ENCODE data around the gene MTRFR. TPM values are rescaled to one million over a fixed set of nuclear protein-coding genes. Genes with fewer than 3 reads are reported as not detected.

The MTRFR gene
- total RNA-seq, 2 experiments from 2014 or later, result 30.1 to 32.8 TPM

DNA sequence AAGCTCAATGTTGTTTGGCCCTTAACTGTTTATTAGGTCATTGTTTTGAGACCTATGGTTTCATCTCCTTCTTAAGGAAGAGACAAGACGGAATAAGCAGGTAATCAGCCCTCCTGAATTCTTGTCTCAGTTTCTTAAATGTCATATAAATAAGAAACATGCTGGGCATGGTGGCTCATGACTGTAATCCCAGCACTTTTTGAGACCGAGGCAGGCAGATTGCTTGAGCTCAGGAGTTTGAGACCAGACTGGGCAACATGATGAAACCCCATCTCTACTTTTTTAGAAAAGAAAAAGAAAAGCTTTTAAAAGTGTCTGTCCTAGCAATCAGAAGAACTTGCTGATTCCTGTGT, 5.1 kb downstream of the MTRFR start:
- Histone ChIP-seq H3K4me1 (ENCODE audit: insufficient read depth, low read length, poor library complexity, severe bottlenecking) (peaks cover 27% of the 10 kb centered on the region), H3K79me2 (ENCODE audit: insufficient read depth, low read depth, low read length) (peaks cover 57% of the 10 kb centered on the region), H3K4me2 (ENCODE audit: low read length) (no peak overlapping the region), H3K4me3 (ENCODE audit: low read depth, low read length, poor library complexity, severe bottlenecking) (no peak overlapping the region), H2AFZ (ENCODE audit: low read length) (no peak overlapping the region), H3K9me2 (ENCODE audit: insufficient read depth, low read length) (no peaks in the 10 kb centered on the region), H4K20me1 (ENCODE audit: insufficient read depth, low read length) (no peaks in the 10 kb centered on the region), H3K27ac (ENCODE audit: low read depth, low read length, poor library complexity, severe bottlenecking) (no peak overlapping the region), H3K36me3 (ENCODE audit: insufficient read depth, low read length) (peaks cover 70% of the 10 kb centered on the region), H3K9me3 (ENCODE audit: low read length) (0 out of 2 replicates have a peak, but pooled peaks cover 6% of the 10 kb centered on the region)
- BruUV-seq (replicated peaks), result no TSS peak
- CTCF ChIA-PET (ENCODE audit: unreplicated experiment), result no interaction called here
- no peak for TF ChIP-seq EZH2phosphoT487 (IDR thresholded peaks at IDR 0.05; ENCODE audit: borderline replicate concordance, low read depth, low read length)
- TF ChIP-seq, protein P1, sequence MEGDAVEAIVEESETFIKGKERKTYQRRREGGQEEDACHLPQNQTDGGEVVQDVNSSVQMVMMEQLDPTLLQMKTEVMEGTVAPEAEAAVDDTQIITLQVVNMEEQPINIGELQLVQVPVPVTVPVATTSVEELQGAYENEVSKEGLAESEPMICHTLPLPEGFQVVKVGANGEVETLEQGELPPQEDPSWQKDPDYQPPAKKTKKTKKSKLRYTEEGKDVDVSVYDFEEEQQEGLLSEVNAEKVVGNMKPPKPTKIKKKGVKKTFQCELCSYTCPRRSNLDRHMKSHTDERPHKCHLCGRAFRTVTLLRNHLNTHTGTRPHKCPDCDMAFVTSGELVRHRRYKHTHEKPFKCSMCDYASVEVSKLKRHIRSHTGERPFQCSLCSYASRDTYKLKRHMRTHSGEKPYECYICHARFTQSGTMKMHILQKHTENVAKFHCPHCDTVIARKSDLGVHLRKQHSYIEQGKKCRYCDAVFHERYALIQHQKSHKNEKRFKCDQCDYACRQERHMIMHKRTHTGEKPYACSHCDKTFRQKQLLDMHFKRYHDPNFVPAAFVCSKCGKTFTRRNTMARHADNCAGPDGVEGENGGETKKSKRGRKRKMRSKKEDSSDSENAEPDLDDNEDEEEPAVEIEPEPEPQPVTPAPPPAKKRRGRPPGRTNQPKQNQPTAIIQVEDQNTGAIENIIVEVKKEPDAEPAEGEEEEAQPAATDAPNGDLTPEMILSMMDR (conservative IDR thresholded peaks at IDR 0.05; ENCODE audit: low read length), result no peak
- intact Hi-C loops (cut with micrococcal nuclease; ENCODE audit: unreplicated experiment), result loop anchor here (1.0 to 10.0 kb wide), 3 partner anchors 195 to 354 kb away; no protein-coding TSS in a partner anchor
- POLR2A ChIA-PET, result interaction anchor here (0.6 to 1.2 kb wide), 6 partner anchors 10 to 666 kb away, joined by 3 to 7 read pairs (median 3); no protein-coding TSS in a partner anchor
- no peak for DNase-seq (ENCODE audit: low spot score)

DNA sequence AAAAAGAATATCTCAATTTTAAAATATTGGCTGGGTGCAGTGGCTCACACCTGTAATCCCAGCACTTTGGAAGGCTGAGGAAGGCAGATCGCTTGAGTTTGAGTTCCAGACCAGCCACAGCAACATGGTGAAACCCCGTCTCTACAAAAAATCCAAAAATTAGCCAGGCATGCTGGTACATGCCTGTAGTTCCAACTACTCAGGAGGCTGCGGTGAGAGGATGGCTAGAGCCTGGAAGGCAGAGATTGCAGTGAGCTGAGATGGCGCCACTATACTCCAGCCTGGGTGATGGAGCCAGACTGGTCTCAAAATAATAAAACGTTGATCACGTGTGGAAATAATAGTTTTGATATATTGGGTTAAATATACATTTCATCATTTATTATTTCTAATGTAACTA, 5.7 kb downstream of the MTRFR start:
- H3K4me1 ChIP-seq (ENCODE audit: insufficient read depth, low read length, poor library complexity, severe bottlenecking), result peaks cover 27% of the 10 kb centered on the region
- ChIA-PET CTCF (ENCODE audit: unreplicated experiment) (no interaction called here), POLR2A (interaction anchor here (0.6 to 1.2 kb wide), 5 partner anchors 9 to 666 kb away, joined by 3 to 5 read pairs (median 3); no protein-coding TSS in a partner anchor)
- no peak overlapping the region for H3K27ac ChIP-seq (ENCODE audit: low read depth, low read length, poor library complexity, severe bottlenecking)
- TF ChIP-seq EZH2phosphoT487 (IDR thresholded peaks at IDR 0.05; ENCODE audit: borderline replicate concordance, low read depth, low read length), result no peak
- TF ChIP-seq, protein P1 (conservative IDR thresholded peaks at IDR 0.05; ENCODE audit: low read length), result no peak
- H3K4me3 ChIP-seq (ENCODE audit: low read depth, low read length, poor library complexity, severe bottlenecking), result no peak overlapping the region
- intact Hi-C loops (cut with micrococcal nuclease; ENCODE audit: unreplicated experiment), result loop anchor here (1.0 to 10.0 kb wide), 3 partner anchors 196 to 354 kb away; no protein-coding TSS in a partner anchor
- no TSS peak for BruUV-seq (replicated peaks)
- H3K79me2 ChIP-seq (ENCODE audit: insufficient read depth, low read depth, low read length), result peaks cover 51% of the 10 kb centered on the region
- no peaks in the 10 kb centered on the region for H4K20me1 ChIP-seq (ENCODE audit: insufficient read depth, low read length)
- DNase-seq (ENCODE audit: low spot score), result no peak
- 0 out of 2 replicates have a peak, but pooled peaks cover 6% of the 10 kb centered on the region for H3K9me3 ChIP-seq (ENCODE audit: low read length)
- H2AFZ ChIP-seq (ENCODE audit: low read length), result no peak overlapping the region
- H3K4me2 ChIP-seq (ENCODE audit: low read length), result no peak overlapping the region
- H3K36me3 ChIP-seq (ENCODE audit: insufficient read depth, low read length), result peaks cover 75% of the 10 kb centered on the region
- H3K9me2 ChIP-seq (ENCODE audit: insufficient read depth, low read length), result no peaks in the 10 kb centered on the region

DNA sequence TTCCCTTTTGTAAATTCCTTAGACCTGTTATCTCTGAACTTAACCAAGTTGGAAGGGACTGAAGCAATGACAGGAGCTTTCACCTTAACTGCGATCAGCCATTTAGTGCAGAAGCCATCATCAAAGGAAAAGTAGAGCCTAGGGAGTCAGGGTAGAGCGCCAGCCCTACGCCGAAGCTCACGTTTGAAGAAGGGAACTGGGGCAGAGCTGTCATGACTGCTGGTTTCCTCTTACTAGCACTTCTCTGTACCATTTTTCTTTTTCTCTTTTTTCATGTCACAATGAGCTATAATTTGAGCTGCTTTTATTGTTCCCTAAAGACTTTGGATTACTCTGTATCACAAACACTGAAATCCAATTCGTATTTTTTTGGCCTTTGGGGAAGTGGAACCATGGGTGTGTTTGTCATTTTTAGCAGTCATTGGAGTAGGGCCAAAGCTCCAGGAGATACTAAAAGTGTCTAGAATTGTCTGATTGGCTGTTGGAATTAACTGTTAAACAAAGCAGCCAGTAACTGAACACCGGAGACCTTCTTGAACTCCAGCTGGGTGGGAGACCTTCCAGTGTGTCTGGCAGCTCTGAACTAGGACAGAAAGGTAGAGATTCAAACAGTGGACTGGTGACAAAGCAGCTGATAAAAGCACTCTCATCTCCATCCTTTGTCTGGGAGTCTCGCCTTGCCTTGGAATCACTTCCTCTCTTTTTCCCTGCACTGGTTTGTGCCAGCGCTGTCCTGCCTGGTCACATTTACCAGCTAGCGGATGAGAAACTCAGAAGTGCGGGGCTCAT, 9.1 kb downstream of the MTRFR start:
- no peaks in the 10 kb centered on the region for H4K20me1 ChIP-seq (ENCODE audit: insufficient read depth, low read length)
- no TSS peak for BruUV-seq (replicated peaks)
- TF ChIP-seq EZH2phosphoT487 (IDR thresholded peaks at IDR 0.05; ENCODE audit: borderline replicate concordance, low read depth, low read length), result no peak
- TF ChIP-seq, protein P1 (conservative IDR thresholded peaks at IDR 0.05; ENCODE audit: low read length), result no peak
- 0 out of 2 replicates have a peak, but pooled peaks cover 12% of the 10 kb centered on the region for H3K9me3 ChIP-seq (ENCODE audit: low read length)
- peaks cover 64% of the 10 kb centered on the region for H3K36me3 ChIP-seq (ENCODE audit: insufficient read depth, low read length)
- no peak overlapping the region for H2AFZ ChIP-seq (ENCODE audit: low read length)
- H3K4me1 ChIP-seq (ENCODE audit: insufficient read depth, low read length, poor library complexity, severe bottlenecking), result peaks cover 7% of the 10 kb centered on the region
- no peaks in the 10 kb centered on the region for H3K9me2 ChIP-seq (ENCODE audit: insufficient read depth, low read length)
- intact Hi-C loops (cut with micrococcal nuclease; ENCODE audit: unreplicated experiment), result no loop called here
- ChIA-PET CTCF (ENCODE audit: unreplicated experiment) (no interaction called here), POLR2A (interaction anchor here (0.5 to 2.5 kb wide), 2 partner anchors 9 to 403 kb away, joined by 3 to 17 read pairs; partner anchors contain the start of genes MPHOSPH9 and MTRFR)
- no peak overlapping the region for H3K4me2 ChIP-seq (ENCODE audit: low read length)
- H3K79me2 ChIP-seq (ENCODE audit: insufficient read depth, low read depth, low read length), result peaks cover 38% of the 10 kb centered on the region
- H3K4me3 ChIP-seq (ENCODE audit: low read depth, low read length, poor library complexity, severe bottlenecking), result no peak overlapping the region
- no peak for DNase-seq (ENCODE audit: low spot score)
- no peak overlapping the region for H3K27ac ChIP-seq (ENCODE audit: low read depth, low read length, poor library complexity, severe bottlenecking)
